HG03045 (cell line): ENCODE results near the gene GALNT1.

Experiments used
- ATAC-seq: cut with Tn5 transposase; IDR thresholded peaks from one replicate; pipeline ENCODE4 v1.9.1; 2021; ENCODE audit warnings: mild to moderate bottlenecking, moderate library complexity; ENCODE audit not compliant: unreplicated experiment

The GALNT1 gene

GRCh38 chr18:35749701-35750100 lies 168.2 kb downstream of the GALNT1 start:
- no peak for ATAC-seq

- ATAC-seq, result no peak
These were observed 169.4 kb downstream of the GALNT1 start for GRCh38 chr18:35750929-35751328.

GRCh38 chr18:35753306-35753910 lies 171.9 kb downstream of the GALNT1 start:
- no peak for ATAC-seq

- no peak for ATAC-seq
These were observed 172.9 kb downstream of the GALNT1 start for GRCh38 chr18:35754464-35754863.

GRCh38 chr18:35755369-35755768 lies 173.8 kb downstream of the GALNT1 start:
- ATAC-seq, result no peak

GRCh38 chr18:35756506-35757117 lies 175.1 kb downstream of the GALNT1 start:
- ATAC-seq, result no peak
